Activated CD4-positive, alpha-beta T cell treated with anti-CD3 and anti-CD28 coated beads, Interleukin-2, Interleukin-6, amounts not matched to agents 100 ng/mL and 50 ng/mL, durations not matched to agents 16 hours and 8 hours (primary cell): Measurements from ENCODE around the gene KCNG1.
"Not testable (repeated sequence)": the region's sequence is repeated elsewhere in the genome, so short reads cannot be mapped to it uniquely, and the experiment has no call there.

Experiments used
- DNase-seq: peaks from one replicate; pipeline ENCODE4 v3.0.0-alpha.2; 2020

KCNG1 gene

GRCh38 chr20:51022803-51023616 is at the start of gene KCNG1:
TSS of gene KCNG1 (minus strand) at chr20:51023107. CDS start at chr20:51010338, 12,769 bp downstream.
- peak; percentile 65 for DNase-seq

GRCh38 chr20:51070621-51071020 is 47.7 kb upstream of the KCNG1 start:
- DNase-seq = no peak

- no peak for DNase-seq
Observed at GRCh38 chr20:51067792-51068191, 44.9 kb upstream of the KCNG1 start.

- no peak for DNase-seq
Observed at GRCh38 chr20:51065615-51066014, 42.7 kb upstream of the KCNG1 start.

GRCh38 chr20:51064137-51064536 is 41.2 kb upstream of the KCNG1 start:
- DNase-seq = peak; percentile 43

GRCh38 chr20:51062065-51062464 is 39.2 kb upstream of the KCNG1 start:
- DNase-seq = peak; percentile 73

- DNase-seq = no peak
Observed at GRCh38 chr20:51061418-51062045, 38.6 kb upstream of the KCNG1 start.

- DNase-seq = no peak
Observed at GRCh38 chr20:51060301-51060700, 37.4 kb upstream of the KCNG1 start.

GRCh38 chr20:51059862-51060261 is 37.0 kb upstream of the KCNG1 start:
- no peak for DNase-seq

GRCh38 chr20:51058017-51058416 is 35.1 kb upstream of the KCNG1 start:
- DNase-seq = no peak

- DNase-seq = no peak
Observed at GRCh38 chr20:51054233-51054632, 31.3 kb upstream of the KCNG1 start.

- DNase-seq = no peak
Observed at GRCh38 chr20:51050531-51051075, 27.7 kb upstream of the KCNG1 start.

- no peak for DNase-seq
Observed at GRCh38 chr20:51046021-51046985, 23.4 kb upstream of the KCNG1 start.

- DNase-seq = not testable (repeated sequence)
Observed at GRCh38 chr20:51045492-51045891, 22.6 kb upstream of the KCNG1 start.

- DNase-seq = no peak
Observed at GRCh38 chr20:51044796-51045195, 21.9 kb upstream of the KCNG1 start.

- DNase-seq = no peak
Observed at GRCh38 chr20:51043811-51044210, 20.9 kb upstream of the KCNG1 start.

GRCh38 chr20:51042657-51043247 is 19.8 kb upstream of the KCNG1 start:
- no peak for DNase-seq

- DNase-seq = no peak
Observed at GRCh38 chr20:51042064-51042463, 19.2 kb upstream of the KCNG1 start.

GRCh38 chr20:51037532-51038115 is 14.7 kb upstream of the KCNG1 start:
- no peak for DNase-seq

GRCh38 chr20:51036827-51037531 is 14.1 kb upstream of the KCNG1 start:
- DNase-seq = no peak

- DNase-seq = no peak
Observed at GRCh38 chr20:51036226-51036625, 13.3 kb upstream of the KCNG1 start.
